ENCODE data around the gene DHRSX.

The DHRSX gene

DNA sequence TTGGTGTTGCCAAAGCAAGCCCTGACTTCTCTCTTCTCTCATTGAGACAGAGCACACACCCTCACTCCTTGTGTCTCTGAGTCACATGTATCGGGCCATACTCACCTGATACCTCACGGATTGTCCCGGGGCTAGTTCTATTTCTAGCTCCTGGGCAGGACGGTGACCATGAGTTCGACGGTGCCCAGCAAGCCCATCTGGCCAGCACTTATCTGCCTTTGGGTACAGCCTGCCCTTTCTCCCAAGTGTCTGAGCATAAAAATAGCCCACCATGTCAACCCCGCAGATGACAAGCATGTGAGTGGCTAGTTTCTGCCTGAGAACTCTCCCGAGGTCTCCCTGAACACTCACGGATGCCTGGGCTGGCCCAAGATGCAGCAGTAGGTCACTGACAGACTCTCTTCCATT, 158.5 kb downstream of the DHRSX start:
- H3K9me3 Mint-ChIP-seq: peaks cover 65% of the 10 kb centered on the region

GRCh38 chrX:2340991-2341390, 159.8 kb downstream of the DHRSX start:
- no peaks in the 10 kb centered on the region for H3K27me3 Mint-ChIP-seq (ENCODE audit: low read depth)
- H3K36me3 Mint-ChIP-seq (ENCODE audit: low read depth): peaks cover 26% of the 10 kb centered on the region
- H3K9me3 Mint-ChIP-seq: peaks cover 54% of the 10 kb centered on the region
- H3K4me3 Mint-ChIP-seq: no peak overlapping the region
- DNase-seq (ENCODE audit: low spot score): no peak
- H3K4me1 Mint-ChIP-seq (ENCODE audit: low read depth): no peaks in the 10 kb centered on the region
- no peak overlapping the region for H3K27ac Mint-ChIP-seq

More for the DNA sequence above, 158.5 kb downstream of the DHRSX start:
- Mint-ChIP-seq H3K4me3 (no peak overlapping the region), H3K4me1 (ENCODE audit: low read depth) (no peaks in the 10 kb centered on the region), H3K27me3 (ENCODE audit: low read depth) (no peaks in the 10 kb centered on the region), H3K27ac (no peak overlapping the region), H3K36me3 (ENCODE audit: low read depth) (peaks cover 30% of the 10 kb centered on the region)
- no peak for DNase-seq (ENCODE audit: low spot score)

DNA sequence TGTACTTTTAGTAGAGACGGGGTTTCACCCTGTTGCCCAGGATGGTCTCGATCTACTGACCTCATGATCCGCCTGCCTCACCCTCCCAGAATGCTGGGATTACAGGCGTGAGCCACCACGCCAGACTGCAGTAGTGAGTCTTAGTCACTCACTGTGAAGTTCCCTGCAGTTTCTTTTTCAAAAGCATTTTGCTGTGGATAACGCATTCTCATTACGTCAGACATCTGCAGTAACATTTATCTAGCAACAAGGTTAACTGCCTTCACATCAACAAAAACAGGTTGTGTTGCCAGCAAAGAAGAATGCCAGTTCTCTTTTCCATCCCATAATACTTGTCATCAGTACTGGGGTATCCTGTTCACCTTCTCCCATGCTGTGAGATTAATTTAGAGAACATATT, 164.6 kb downstream of the DHRSX start:
- H3K4me1 Mint-ChIP-seq (ENCODE audit: low read depth): no peaks in the 10 kb centered on the region
- no peaks in the 10 kb centered on the region for H3K27me3 Mint-ChIP-seq (ENCODE audit: low read depth)
- no peak overlapping the region for H3K27ac Mint-ChIP-seq
- H3K9me3 Mint-ChIP-seq: peaks cover 32% of the 10 kb centered on the region
- no peak for DNase-seq (ENCODE audit: low spot score)
- peaks cover 11% of the 10 kb centered on the region for H3K36me3 Mint-ChIP-seq (ENCODE audit: low read depth)
- H3K4me3 Mint-ChIP-seq: no peak overlapping the region

- Mint-ChIP-seq H3K36me3 (ENCODE audit: low read depth) (peaks cover 4% of the 10 kb centered on the region), H3K27me3 (ENCODE audit: low read depth) (no peaks in the 10 kb centered on the region), H3K4me1 (ENCODE audit: low read depth) (no peaks in the 10 kb centered on the region), H3K4me3 (no peak overlapping the region), H3K27ac (no peak overlapping the region), H3K9me3 (peaks cover 16% of the 10 kb centered on the region)
- DNase-seq (ENCODE audit: low spot score): no peak
These were observed 166.5 kb downstream of the DHRSX start for GRCh38 chrX:2334237-2334636.

GRCh38 chrX:2332252-2332651, 168.5 kb downstream of the DHRSX start:
- no peaks in the 10 kb centered on the region for H3K27me3 Mint-ChIP-seq (ENCODE audit: low read depth)
- no peaks in the 10 kb centered on the region for H3K36me3 Mint-ChIP-seq (ENCODE audit: low read depth)
- H3K4me1 Mint-ChIP-seq (ENCODE audit: low read depth): no peaks in the 10 kb centered on the region
- DNase-seq (ENCODE audit: low spot score): no peak
- no peak overlapping the region for H3K4me3 Mint-ChIP-seq
- no peak overlapping the region for H3K27ac Mint-ChIP-seq
- H3K9me3 Mint-ChIP-seq: peaks cover 1% of the 10 kb centered on the region

- no peaks in the 10 kb centered on the region for H3K36me3 Mint-ChIP-seq (ENCODE audit: low read depth)
- H3K9me3 Mint-ChIP-seq: peaks cover 1% of the 10 kb centered on the region
- DNase-seq (ENCODE audit: low spot score): no peak
- no peak overlapping the region for H3K4me3 Mint-ChIP-seq
- no peaks in the 10 kb centered on the region for H3K27me3 Mint-ChIP-seq (ENCODE audit: low read depth)
- no peak overlapping the region for H3K27ac Mint-ChIP-seq
- no peaks in the 10 kb centered on the region for H3K4me1 Mint-ChIP-seq (ENCODE audit: low read depth)
These were observed 169.9 kb downstream of the DHRSX start for GRCh38 chrX:2330910-2331309.

GRCh38 chrX:2330487-2330886, 170.3 kb downstream of the DHRSX start:
- no peaks in the 10 kb centered on the region for H3K4me1 Mint-ChIP-seq (ENCODE audit: low read depth)
- peaks cover 5% of the 10 kb centered on the region for H3K9me3 Mint-ChIP-seq

DNA sequence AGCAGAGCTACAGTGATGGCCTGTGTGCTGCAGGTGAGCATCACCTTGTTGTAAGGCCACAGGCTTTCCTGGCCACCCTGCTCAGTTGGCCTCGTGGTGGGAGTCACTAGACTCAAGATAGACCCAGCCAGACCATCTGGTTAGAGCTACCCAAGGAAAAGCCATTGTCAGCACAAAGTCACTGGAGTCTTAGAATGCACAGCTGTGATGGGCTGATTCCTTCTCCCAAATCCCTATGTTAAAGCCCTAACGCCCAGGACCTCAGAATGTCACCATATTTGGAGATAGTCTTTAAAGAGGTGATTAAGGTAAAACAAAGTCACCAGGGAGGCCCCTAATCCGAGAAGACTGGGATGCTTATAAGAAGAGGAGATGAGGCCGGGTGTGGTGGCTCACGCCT, 173.4 kb downstream of the DHRSX start:
- Mint-ChIP-seq H3K27me3 (ENCODE audit: low read depth) (no peaks in the 10 kb centered on the region), H3K27ac (no peak overlapping the region), H3K4me1 (ENCODE audit: low read depth) (no peaks in the 10 kb centered on the region), H3K4me3 (no peak overlapping the region), H3K9me3 (peaks cover 27% of the 10 kb centered on the region), H3K36me3 (ENCODE audit: low read depth) (peaks cover 6% of the 10 kb centered on the region)
- no peak for DNase-seq (ENCODE audit: low spot score)

More at GRCh38 chrX:2330487-2330886, 170.3 kb downstream of the DHRSX start:
- no peaks in the 10 kb centered on the region for H3K27me3 Mint-ChIP-seq (ENCODE audit: low read depth)
- no peak for DNase-seq (ENCODE audit: low spot score)
- no peak overlapping the region for H3K27ac Mint-ChIP-seq
- no peak overlapping the region for H3K4me3 Mint-ChIP-seq
- H3K36me3 Mint-ChIP-seq (ENCODE audit: low read depth): peaks cover 3% of the 10 kb centered on the region

DNA sequence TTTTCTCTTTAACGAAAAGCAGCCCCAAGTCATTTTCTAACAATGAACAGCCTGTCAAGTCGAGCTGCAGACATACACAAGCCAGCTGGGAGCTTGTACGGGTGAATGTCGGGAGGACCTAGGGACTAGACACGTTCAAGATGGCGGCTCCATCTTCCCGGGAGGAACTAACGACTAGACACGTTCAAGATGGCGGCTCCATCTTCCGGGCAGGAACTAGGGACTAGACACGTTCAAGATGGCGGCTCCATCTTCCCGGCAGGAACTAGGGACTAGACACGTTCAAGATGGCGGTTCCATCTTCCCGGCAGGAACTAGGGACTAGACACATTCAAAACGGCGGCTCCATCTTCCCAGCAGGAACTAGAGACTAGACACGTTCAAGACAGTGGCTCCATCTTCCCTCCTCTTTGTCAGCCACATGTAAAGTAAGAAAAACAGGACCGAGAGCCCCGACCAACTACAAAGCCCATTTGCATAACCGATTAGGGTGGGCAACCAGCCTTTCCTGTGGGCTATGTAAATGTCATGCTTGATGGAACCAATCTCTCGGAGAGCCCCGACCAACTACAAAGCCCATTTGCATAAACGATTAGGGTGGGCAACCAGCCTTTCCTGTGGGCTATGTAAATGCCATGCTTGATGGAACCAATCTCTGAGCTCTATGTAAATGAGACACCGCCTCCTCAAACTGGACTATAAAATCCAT, 175.5 kb downstream of the DHRSX start:
- Mint-ChIP-seq H3K4me3 (no peak overlapping the region), H3K36me3 (ENCODE audit: low read depth) (peaks cover 6% of the 10 kb centered on the region), H3K4me1 (ENCODE audit: low read depth) (no peaks in the 10 kb centered on the region), H3K27me3 (ENCODE audit: low read depth) (no peaks in the 10 kb centered on the region), H3K27ac (no peak overlapping the region), H3K9me3 (peaks cover 38% of the 10 kb centered on the region)
- DNase-seq (ENCODE audit: low spot score): no peak

- Mint-ChIP-seq H3K27me3 (ENCODE audit: low read depth) (no peaks in the 10 kb centered on the region), H3K36me3 (ENCODE audit: low read depth) (peaks cover 8% of the 10 kb centered on the region), H3K9me3 (peaks cover 41% of the 10 kb centered on the region), H3K27ac (no peak overlapping the region), H3K4me1 (ENCODE audit: low read depth) (no peaks in the 10 kb centered on the region), H3K4me3 (no peak overlapping the region)
- no peak for DNase-seq (ENCODE audit: low spot score)
These were observed 176.6 kb downstream of the DHRSX start for GRCh38 chrX:2324151-2324550.

- no peaks in the 10 kb centered on the region for H3K4me1 Mint-ChIP-seq (ENCODE audit: low read depth)
These were observed 179.4 kb downstream of the DHRSX start for GRCh38 chrX:2321411-2321810.

DNA sequence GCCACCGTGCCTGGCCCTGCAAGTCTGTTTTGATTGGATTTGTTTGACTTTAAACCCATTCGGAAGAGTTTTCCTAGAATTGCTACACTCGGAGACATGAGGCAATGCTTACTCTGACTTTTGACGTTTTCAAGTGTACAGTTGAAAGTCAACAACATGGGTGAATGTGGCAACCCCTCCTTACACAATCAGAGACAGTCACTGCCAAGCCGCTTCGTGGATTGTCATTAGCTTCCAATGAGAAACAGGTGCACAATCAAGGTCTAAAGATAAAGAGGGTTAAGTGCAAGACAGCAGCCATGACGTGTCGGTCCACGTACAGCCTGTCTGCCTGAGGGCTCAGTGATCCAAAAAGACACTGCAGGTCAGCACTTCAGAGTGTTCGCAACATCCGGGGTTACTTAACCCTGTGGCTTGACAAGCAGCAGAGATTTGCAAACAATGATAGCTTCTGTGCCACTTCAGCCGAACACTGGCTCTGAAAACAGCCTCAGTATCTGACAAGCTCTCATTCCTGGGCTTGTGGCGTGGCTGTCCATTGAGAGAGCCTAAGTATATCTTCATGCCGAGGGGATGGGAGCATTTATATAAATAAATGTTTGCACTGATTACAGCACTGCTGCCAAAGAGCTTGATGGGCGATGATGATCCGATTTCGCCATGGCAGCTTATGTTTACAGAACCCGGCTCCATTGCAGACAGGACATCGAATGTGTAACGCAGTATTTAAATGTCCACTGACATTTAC, 180.0 kb downstream of the DHRSX start:
- H3K36me3 Mint-ChIP-seq (ENCODE audit: low read depth): peaks cover 11% of the 10 kb centered on the region
- no peak overlapping the region for H3K4me3 Mint-ChIP-seq
- no peak for DNase-seq (ENCODE audit: low spot score)
- no peaks in the 10 kb centered on the region for H3K4me1 Mint-ChIP-seq (ENCODE audit: low read depth)
- H3K27ac Mint-ChIP-seq: no peak overlapping the region
- H3K9me3 Mint-ChIP-seq: peaks cover 52% of the 10 kb centered on the region
- no peaks in the 10 kb centered on the region for H3K27me3 Mint-ChIP-seq (ENCODE audit: low read depth)

More at GRCh38 chrX:2321411-2321810, 179.4 kb downstream of the DHRSX start:
- Mint-ChIP-seq H3K9me3 (peaks cover 53% of the 10 kb centered on the region), H3K27ac (no peak overlapping the region), H3K27me3 (ENCODE audit: low read depth) (no peaks in the 10 kb centered on the region), H3K4me3 (no peak overlapping the region), H3K36me3 (ENCODE audit: low read depth) (peaks cover 12% of the 10 kb centered on the region)
- no peak for DNase-seq (ENCODE audit: low spot score)

DNA sequence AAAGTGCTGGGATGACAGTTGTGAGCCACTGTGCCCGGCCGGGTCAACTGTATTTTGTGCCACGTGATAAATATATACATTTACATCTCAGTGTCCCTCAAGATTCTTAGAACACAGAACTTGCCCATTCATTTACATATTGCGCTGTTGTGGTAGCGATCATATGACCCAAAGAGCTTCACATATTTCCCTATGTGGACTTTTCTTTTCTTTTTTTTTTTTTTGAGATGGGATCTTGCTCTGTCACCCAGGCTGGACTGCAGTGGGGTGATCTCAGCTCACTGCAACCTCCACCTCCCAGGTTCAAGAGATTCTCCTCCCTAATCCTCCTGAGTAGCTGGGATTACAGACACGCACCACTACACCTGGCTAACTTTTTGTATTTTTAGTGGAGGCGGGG, 180.7 kb downstream of the DHRSX start:
- no peak overlapping the region for H3K27ac Mint-ChIP-seq
- H3K4me1 Mint-ChIP-seq (ENCODE audit: low read depth): no peaks in the 10 kb centered on the region
- peaks cover 52% of the 10 kb centered on the region for H3K9me3 Mint-ChIP-seq
- DNase-seq (ENCODE audit: low spot score): no peak
- peaks cover 9% of the 10 kb centered on the region for H3K36me3 Mint-ChIP-seq (ENCODE audit: low read depth)
- no peaks in the 10 kb centered on the region for H3K27me3 Mint-ChIP-seq (ENCODE audit: low read depth)
- no peak overlapping the region for H3K4me3 Mint-ChIP-seq

- H3K27me3 Mint-ChIP-seq (ENCODE audit: low read depth): no peaks in the 10 kb centered on the region
- no peaks in the 10 kb centered on the region for H3K4me1 Mint-ChIP-seq (ENCODE audit: low read depth)
- DNase-seq (ENCODE audit: low spot score): no peak
- H3K27ac Mint-ChIP-seq: no peak overlapping the region
- peaks cover 46% of the 10 kb centered on the region for H3K9me3 Mint-ChIP-seq
- peaks cover 8% of the 10 kb centered on the region for H3K36me3 Mint-ChIP-seq (ENCODE audit: low read depth)
- no peak overlapping the region for H3K4me3 Mint-ChIP-seq
These were observed 182.4 kb downstream of the DHRSX start for GRCh38 chrX:2318371-2318770.

Data from T-helper 2 cell treated with Interferon-gamma antibody and Interleukin-4, amounts not matched to agents 5 μg/mL and 100 μg/mL, for 36 hours (primary cell).